HG03103 (cell line): Measurements from ENCODE around the gene SYT13.
"Not testable (repeated sequence)": the region's sequence is repeated elsewhere in the genome, so short reads cannot be mapped to it uniquely, and the experiment has no call there.

Source experiments
- ATAC-seq: cut with Tn5 transposase; IDR thresholded peaks from one replicate; pipeline ENCODE4 v1.9.1; 2021; ENCODE audit warnings: low read depth; ENCODE audit not compliant: unreplicated experiment

The SYT13 gene

DNA sequence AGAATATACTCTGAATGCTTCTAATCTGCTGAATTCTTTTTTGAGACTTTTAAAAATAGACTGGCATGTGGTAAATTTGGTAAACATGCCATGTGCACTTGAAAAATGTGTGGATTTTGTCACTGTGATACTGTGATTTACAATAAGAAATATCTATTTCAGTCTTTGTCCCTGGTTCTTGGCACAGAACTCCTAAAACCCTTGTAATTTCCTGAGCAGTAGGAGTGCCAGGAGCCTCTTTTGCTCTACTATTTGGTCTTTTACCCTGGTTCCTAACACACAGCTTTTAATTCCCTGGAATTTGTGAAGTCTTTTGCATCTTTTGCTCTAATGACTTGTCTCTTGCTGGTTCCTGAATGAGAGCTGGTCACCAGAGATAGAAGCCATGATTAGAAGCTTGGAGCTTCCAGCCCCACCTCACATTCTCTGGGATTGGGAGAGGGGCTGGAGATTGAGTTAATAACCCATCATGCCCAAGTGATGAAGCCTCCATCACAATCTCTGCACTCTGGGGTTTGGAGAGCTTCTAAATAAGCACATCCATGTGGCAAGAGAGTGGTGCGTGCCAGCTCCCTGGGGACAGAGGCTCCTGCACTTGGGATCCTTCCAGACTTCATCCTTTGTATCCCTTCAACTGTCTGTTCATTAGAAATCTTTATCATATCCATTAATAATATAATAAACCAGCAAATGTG lies 27.2 kb upstream of the SYT13 start:
- ATAC-seq = no peak

DNA sequence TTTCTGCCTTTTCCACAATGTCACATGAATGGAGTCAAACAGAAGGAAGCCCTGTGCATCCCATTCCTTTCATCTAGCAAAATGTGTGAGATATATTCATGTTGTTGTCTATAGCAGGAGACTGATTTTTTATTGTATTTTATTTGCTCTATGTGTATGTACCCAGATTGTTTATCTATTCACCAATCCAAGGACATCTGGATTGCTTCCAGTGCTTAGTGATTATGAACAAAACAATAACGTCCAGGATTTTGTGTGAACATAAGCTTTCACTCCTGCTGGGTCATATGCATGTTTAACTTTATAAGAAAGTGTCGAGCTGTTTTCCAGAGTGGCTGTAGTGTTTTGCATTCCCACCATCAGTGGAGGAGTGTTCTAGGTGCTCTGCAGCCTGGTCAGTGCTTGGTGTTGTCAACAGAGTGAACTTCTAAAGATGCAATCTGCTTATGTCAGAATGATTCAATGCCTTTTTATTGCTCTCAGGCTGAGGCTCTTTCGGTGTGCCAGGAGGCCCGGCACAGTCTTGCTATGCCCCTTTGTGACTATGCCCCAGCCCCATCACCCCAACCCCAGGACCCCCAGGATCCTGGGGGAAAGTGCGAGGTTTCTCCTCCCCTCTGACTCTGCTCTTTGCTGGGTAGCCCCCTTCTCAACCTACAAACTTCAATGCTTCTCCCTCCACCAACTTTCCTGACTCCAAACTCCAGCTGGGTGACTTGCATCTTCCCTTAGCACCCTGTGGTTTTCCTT lies 19.9 kb upstream of the SYT13 start:
- no peak for ATAC-seq

DNA sequence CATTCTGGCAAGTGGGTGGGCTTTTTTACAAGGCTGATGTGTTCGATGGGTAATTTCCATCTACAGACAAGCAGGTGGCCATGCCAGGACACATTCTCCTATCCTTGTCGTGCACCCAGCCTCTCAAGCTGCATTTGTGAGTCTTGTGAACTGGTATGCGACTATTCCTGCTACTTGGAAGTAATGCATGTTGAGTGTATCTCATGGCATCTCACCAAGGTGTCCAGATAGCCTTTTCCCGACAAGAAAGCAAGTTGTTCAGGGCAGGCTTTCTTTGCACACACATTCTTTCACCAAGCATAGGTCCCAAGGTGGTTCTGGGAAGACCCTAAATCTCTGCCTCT lies 18.8 kb upstream of the SYT13 start:
- ATAC-seq = no peak

DNA sequence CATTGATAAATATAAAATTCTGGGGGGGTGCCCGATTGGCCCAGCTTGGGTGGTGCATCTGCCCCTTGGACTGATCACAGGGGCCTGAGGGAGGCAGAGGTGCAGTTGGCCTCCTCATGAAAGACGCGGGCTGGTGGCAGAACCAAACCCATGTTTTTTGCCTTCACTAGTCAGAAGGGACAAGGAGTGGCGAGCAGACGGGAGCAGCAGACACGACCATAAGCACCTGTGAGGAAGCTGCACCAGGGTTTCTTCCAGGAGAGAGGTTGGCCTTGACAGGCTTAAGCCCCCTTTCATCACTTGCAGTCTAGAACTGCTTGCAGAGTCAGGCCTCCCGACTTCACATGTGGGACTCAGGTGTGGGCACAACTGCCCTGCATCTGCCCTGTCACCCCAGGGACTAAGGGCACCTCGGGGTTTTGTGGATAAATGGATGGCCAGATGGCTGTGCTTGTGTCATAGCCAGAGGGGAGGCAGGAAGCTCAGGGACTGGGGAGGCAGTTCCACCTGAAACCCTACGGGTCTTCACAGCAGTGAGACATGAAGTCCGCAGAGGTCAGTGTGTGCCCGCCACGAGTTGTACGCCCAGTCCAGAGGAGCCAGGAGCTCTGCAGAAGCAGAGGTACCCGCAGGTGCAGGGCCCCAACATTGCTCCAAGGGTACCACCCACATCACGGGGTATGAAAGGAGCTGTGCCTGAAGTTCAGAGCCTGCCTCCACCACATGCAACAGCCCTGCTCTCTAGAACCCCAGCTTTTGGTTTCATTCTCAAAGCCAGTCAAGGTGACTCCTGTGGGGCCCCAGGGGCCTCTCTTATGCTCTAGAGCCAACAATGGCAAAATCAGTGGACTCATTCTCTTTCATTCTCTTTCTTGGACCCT lies 18.2 kb upstream of the SYT13 start:
- no peak for ATAC-seq

DNA sequence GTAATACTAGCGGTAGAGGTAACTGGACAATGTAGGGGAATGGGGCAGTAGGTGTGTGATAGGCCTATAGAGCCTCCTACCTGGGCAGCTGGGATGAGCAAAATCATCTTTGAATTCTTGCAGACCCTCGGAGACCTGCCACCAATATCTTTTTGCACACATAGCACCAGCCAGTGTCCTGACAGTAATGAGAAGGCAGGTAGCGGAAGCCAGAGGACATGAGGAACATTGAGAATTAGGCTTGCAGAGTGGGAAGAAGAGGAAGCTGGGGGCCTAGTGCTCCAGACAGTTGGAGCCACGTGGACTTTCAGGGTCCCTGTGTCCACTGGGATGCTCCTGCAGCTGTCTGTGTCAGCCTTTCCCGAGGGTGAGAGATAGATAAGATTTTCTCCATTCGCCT lies 17.2 kb upstream of the SYT13 start:
- no peak for ATAC-seq

DNA sequence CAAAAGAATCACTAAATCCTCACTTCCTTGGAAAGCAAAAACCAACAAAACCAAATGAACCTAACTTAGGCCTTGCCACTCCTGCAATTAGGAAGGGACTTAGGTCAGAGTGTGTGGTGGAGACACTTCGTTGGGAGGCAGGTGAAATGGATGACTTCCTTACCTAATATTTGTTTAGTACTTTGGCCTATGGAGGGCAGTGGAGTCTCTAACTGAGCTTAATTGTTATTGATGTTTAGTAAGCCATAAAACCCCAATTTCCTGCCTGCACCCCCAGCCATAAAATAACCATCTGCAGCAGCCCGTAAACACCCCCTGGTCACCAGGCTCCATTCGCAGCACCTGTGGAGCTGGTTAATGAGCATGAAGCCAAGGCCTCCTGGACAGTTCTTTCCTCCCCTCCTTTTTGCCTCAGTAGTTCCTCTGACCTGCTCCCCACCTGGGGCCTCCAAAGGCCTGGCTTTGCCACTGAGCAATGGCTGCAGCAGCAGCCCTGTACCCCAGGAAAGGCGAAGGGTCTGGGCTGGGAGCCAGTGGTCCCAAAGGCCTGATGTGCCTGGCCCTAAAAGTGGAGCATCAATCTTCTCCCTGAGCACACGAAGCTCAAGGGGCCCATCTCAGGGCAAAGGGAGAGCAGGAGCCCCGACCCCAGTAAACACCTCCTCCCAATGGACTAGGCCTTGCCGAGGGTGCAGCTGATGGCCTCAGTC lies 15.6 kb upstream of the SYT13 start:
- ATAC-seq = no peak

DNA sequence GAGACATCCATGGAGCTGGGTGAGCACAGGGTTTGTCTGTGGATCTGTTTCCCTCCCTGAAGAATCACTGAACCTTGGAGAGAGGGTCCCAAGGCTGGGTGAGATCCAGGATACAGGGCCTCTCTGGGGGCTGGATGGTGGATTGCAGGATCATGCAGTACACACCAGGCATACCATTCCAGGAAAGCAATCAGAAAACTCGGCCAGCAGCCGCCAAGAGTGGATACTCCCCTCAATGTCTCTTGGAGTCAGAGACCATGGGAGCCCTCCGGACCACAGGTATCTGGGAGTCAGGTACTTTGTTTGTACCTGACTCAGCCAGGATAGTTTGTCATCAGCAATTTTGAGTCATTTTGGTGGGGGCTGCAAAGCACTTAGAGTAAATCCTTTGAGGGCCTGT lies 14.6 kb upstream of the SYT13 start:
- ATAC-seq = no peak

DNA sequence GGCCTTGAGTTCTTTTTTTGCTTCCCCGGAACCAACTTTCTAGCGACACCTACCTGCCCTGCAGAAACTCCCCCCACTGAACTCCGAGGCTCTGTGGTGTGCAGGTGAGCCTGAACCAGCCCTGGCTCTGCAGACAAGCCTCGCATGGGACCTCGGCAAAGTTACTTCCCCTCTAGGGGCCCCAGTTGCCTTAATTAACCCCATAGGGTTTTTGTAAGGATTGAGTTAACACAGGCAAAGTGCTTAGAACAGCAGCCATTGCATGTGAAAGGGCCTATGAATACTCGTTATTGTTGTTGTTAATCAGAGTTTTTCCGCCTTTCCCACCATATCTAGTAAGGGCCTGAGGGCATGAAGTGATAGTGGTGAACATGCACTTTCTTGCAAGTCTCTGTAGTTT lies 12.6 kb upstream of the SYT13 start:
- ATAC-seq = no peak

DNA sequence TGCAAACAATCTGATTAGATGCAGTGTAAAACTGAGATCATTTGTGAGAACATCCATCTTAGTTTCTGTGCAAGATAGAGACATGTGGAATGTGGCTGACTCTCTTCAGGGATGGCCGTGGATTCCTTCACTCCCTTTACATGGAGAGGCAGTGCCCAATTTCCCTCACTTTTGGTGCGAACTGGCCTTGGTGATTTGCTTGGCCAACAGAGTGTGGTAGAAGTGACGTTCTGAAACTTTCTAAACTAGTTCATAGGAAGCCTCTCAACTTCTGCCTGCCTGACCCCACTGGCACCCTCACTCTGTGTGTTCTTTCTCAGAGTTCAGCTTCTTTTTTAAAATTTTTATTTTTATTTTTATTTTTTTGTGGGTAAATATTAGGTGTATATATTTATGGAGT lies 9.9 kb upstream of the SYT13 start:
- no peak for ATAC-seq

DNA sequence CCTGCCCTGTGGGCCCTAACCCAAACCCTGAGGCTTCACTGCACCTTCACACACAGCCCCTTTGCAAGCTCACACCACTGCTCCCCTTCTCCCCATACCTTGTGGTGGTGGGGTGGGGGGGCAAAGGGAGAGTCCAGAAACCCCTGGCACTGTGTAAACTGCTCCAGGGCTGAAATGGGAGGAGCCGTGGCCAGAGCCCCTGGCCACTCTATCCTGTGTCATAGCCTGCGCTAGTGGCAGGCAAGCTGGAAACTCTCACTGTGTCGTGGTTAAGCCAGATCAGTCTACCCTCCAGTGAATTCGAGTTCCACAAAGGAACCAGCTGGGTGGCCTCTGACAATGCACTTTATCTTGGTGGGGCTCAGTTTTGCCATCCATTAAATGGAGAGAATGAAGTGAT lies 8.4 kb upstream of the SYT13 start:
- no peak for ATAC-seq

DNA sequence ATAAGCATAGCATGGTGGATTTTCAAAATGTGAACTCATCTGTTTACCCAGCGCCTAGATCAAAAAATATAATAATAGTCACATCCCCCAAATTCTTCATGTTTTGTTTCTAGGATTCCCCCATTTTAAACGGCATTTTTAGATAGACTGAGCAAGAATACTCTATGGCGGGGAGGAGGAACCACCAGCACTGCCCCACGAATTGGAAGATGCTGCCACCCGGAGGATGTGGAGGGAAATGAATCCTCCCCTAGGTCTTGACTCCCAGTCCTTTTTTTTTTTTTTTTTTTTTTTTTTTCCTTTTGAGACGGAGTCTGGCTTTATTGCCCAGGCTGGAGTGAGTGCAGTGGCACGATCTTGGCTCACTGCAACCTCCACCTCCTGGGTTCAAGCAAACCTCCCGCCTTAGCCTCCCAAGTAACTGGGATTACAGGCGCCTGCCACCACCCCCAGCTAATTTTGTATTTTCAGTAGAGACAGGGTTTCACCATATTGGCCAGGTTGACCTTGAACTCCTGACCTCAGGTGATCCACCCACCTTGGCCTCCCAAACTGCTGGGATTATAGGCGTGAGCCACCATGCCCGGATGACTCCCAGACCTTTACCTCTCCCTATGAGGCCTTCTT lies 7.5 kb upstream of the SYT13 start:
- ATAC-seq = not testable (repeated sequence)

DNA sequence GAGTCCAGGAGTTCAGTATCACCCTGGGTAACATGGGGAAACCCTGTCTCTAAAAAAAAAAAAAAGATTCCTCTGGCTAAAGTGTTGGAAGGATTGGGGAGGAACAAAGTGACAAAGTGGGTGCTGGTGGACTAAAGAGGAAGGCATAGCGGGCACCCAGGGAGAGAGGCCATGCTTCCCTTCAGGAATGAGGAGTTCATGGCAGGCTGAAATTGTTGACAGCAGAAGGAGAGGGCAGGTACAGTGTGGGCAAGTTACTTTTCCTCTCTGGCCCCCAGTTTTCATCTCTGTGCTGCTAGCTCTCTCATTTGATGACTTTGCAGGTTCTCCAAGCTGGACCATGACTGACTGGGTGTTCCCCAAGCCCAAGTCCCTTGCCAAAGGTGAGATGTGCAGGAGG lies 4.4 kb upstream of the SYT13 start:
- ATAC-seq = no peak

DNA sequence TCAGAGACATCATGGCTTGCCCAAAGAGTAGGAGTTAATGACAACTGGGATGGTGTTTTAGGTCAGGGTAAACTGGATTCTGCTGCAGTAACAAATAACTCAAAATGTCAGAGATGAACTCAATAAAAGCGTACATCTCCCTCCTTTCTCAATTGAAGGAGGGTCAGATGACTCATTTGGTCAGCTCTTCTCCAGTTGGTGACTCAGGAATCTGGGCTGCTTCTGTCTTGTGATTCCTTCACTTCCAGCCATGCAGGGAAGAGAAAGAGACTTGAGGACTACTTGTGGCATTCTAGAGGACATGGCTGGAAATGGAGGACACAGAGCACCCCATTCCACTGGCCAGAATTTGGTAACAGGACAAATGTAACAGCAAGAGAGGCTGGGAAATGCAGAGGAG lies 3.2 kb upstream of the SYT13 start:
- ATAC-seq = no peak

DNA sequence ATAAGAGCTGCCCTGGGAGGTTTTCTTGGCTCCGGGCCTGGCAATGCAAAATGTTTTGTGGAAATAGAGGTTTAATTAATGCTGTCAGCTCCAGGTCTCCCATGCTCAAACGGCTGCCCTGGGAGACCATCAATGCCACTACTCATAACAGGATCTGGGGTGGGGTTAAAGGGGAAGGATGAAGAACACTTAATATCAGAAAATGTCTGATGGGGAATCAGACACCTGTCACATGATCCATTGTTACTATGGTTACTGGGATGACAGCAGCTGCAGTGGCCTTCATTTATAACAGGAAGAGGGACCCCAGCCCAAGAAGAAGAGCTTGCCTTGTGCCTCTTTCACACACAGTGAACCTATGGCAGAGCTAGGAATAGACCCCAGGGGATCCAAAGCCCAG lies 2.2 kb upstream of the SYT13 start:
- no peak for ATAC-seq

DNA sequence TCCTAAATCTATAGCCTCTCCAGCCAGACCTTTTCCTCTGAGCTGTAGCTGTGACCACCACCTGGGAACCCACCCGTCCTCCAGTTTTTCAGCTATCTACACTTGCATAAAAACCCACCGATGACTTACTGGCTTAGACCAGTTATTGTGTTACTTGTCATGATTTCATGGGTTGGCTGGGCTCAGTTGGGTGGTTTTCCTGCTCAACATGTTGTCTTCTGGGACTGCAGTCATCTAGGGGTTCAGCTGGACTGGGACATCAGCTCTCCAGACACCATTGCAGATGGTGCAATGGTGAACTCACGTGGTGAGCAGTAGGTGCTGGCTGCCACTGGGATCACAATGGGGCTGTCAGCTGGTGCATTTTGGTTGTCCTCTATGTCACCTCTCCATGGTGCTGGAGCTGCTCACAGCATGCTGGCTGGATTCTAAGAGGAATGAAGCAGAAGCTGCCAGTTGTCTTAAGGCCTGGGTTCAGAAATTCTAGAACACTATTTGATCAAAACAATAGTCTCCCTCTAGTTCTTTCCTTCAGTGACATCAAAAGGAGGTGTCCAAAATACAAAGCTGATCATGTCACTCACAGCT lies 1.3 kb upstream of the SYT13 start:
- no peak for ATAC-seq

DNA sequence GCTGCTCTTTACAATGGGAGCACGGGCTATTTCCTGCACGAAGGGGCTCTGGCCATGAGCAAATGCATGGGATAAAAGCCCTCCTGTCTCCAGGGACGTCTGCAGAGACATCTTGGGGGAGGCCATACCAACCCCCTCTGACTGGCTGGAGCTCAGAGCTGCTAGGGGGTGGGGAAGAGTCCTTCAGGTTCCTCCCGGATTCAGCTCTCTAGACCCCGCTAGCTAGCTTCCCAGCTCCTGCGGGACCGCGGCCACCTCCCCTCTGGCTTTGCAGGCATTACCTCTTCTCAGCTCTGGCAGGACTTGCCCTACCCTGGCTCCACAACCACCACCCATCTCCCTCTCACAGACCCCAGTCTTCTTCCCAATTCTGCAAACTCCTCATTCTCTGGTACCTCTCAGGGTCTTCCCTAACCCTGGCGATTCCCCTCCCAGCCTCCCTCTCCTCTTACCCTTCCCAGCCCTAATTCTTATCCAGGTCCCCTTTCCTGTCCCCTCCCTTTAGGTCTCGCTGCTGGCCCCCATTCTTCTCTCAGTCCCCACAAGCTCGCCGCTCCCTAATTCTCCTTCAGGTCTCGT lies 802 bp downstream of the SYT13 start:
- ATAC-seq = no peak

DNA sequence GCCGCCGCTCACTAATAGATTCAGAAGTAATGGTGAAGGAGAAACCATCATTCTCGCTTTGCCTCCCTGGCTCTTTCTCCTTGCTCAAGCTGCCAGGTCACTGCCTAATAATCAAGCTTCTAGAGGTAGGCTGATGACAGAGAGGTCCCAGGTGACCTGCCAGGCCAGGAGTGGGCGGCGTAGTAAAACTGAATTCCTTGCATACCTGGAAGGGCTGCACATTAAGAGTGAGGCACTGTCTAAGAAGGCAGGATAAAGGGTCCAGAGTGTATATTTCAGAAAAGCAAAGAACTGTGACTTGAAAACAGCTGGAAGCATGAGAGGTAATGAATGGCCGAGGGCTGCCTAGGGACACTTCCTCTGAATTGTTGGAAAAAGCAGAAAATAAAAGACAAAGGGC lies 4.1 kb downstream of the SYT13 start:
- no peak for ATAC-seq

DNA sequence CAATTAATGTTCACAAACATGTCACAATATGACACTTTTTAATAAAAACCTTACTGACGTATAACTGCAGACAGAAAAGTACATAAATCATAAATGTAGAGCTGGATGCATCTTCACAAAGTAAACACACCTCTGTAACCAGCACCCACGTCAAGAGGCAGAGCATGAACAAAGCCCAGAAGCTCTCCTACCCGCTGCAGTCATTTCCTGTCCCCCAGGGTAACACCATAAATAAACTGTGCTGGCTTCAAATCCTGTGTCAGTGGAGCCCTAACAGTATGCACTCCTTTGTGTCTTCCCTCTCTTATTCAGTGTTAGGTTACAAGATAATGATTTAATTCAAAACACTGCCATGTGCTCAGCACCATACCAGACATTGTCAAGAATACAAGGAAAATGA lies 5.7 kb downstream of the SYT13 start:
- no peak for ATAC-seq

DNA sequence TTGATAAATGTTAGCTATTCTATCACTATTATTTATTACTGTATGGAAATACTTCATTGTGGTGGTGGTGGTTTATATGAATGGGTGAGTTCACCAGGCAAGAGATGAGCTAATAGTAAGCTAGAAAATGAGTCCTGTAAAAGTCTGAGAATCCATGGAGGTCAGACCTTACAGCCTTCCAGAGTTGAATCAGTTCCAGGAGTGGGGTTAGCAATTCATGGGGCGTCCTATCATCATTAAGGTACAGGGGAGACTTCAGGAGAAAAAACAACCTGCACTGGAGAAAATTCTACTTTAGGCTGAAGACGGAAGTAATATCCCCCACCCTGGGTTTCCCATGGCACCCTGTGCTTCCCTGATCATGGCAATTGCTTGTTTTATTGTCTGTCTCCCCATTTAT lies 6.5 kb downstream of the SYT13 start:
- ATAC-seq = no peak

DNA sequence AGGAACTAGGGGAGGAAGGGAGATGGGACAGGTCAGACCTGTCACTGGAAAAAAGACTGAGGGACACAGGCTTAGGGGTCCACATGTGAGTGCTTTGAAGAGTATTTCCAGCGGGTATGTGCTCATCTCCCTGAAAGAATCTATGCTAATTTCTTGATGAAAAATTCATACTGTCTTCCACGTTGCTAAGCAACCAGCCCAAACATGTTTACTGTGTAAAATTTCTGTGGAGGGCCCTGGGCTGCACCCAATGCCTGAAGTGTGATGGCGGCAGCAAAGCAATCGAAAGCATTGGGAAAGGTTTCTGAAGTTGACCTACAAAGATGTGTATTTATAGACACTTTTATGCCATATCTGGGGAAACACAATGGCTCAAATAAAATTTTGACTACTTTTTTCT lies 7.4 kb downstream of the SYT13 start:
- ATAC-seq = no peak
